Measurements from ENCODE around the gene PLA2G6. TPM values are rescaled to one million over a fixed set of nuclear protein-coding genes. Genes with fewer than 3 reads are reported as not detected.

The PLA2G6 gene
- total and polyA plus RNA-seq, 9 of the 15 experiments (the other 6 are each of a cell fraction or from before 2014, with no cell fraction given): 0.11 to 12.2 (median 9.7) TPM

DNA sequence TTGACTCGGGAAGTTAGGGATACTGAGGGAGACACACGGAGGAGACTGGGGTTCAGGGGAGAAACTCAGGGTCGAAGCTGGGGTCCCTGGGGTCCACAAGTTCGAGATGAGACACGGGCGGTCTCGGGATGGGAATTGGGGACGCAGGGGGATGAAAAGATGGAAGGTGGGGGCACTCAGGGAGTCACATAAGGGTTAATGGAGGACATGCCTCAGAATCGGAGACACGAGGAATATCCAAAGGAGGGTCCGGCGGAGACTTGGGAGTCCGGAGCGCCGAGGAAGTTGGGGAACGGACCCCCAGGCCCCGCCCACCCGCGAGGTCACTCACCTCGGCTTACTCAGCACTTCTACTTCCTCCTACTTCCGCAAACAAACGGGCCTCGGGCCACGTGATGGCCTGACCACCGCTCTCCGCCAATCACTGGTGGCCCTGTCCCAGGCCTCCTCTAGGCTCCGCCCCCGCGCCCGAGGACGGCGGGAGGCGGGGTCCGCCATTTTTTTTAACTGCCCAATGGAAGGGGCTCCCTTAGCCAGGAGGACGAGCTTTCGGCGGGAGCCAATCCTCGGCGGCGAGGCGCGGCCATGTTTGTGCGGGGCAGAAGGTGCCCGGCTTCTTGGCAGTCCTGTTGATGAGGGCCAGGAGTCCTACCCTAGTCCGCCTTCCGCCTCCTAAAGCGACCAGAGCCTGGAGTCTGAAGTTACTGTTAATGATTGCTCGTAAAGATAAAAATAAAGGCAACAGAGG lies at the start of gene PLA2G6 (continued):
- TF ChIP-seq, protein P1, sequence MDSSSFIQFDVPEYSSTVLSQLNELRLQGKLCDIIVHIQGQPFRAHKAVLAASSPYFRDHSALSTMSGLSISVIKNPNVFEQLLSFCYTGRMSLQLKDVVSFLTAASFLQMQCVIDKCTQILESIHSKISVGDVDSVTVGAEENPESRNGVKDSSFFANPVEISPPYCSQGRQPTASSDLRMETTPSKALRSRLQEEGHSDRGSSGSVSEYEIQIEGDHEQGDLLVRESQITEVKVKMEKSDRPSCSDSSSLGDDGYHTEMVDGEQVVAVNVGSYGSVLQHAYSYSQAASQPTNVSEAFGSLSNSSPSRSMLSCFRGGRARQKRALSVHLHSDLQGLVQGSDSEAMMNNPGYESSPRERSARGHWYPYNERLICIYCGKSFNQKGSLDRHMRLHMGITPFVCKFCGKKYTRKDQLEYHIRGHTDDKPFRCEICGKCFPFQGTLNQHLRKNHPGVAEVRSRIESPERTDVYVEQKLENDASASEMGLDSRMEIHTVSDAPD (CRISPR knock-in tag; IDR thresholded peaks at IDR 0.05): no peak
- TF ChIP-seq, protein P2, sequence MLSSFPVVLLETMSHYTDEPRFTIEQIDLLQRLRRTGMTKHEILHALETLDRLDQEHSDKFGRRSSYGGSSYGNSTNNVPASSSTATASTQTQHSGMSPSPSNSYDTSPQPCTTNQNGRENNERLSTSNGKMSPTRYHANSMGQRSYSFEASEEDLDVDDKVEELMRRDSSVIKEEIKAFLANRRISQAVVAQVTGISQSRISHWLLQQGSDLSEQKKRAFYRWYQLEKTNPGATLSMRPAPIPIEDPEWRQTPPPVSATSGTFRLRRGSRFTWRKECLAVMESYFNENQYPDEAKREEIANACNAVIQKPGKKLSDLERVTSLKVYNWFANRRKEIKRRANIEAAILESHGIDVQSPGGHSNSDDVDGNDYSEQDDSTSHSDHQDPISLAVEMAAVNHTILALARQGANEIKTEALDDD (IDR thresholded peaks at IDR 0.05): no peak
- no peak for TF ChIP-seq TCFL5 (CRISPR knock-in tag; conservative IDR thresholded peaks at IDR 0.05)
- no peak for TF ChIP-seq FOXJ2 (tag; IDR thresholded peaks at IDR 0.05)
- TF ChIP-seq ZNF140 (CRISPR knock-in tag; IDR thresholded peaks at IDR 0.05): no peak
- TF ChIP-seq, protein P3, sequence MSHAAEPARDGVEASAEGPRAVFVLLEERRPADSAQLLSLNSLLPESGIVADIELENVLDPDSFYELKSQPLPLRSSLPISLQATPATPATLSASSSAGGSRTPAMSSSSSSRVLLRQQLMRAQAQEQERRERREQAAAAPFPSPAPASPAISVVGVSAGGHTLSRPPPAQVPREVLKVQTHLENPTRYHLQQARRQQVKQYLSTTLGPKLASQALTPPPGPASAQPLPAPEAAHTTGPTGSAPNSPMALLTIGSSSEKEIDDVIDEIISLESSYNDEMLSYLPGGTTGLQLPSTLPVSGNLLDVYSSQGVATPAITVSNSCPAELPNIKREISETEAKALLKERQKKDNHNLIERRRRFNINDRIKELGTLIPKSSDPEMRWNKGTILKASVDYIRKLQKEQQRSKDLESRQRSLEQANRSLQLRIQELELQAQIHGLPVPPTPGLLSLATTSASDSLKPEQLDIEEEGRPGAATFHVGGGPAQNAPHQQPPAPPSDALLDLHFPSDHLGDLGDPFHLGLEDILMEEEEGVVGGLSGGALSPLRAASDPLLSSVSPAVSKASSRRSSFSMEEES (CRISPR knock-in tag; IDR thresholded peaks at IDR 0.05): peak; percentile 23; the same call in 1 of the 2 replicates
- TF ChIP-seq, protein P4, sequence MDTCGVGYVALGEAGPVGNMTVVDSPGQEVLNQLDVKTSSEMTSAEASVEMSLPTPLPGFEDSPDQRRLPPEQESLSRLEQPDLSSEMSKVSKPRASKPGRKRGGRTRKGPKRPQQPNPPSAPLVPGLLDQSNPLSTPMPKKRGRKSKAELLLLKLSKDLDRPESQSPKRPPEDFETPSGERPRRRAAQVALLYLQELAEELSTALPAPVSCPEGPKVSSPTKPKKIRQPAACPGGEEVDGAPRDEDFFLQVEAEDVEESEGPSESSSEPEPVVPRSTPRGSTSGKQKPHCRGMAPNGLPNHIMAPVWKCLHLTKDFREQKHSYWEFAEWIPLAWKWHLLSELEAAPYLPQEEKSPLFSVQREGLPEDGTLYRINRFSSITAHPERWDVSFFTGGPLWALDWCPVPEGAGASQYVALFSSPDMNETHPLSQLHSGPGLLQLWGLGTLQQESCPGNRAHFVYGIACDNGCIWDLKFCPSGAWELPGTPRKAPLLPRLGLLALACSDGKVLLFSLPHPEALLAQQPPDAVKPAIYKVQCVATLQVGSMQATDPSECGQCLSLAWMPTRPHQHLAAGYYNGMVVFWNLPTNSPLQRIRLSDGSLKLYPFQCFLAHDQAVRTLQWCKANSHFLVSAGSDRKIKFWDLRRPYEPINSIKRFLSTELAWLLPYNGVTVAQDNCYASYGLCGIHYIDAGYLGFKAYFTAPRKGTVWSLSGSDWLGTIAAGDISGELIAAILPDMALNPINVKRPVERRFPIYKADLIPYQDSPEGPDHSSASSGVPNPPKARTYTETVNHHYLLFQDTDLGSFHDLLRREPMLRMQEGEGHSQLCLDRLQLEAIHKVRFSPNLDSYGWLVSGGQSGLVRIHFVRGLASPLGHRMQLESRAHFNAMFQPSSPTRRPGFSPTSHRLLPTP (IDR thresholded peaks at IDR 0.05; ENCODE audit: borderline replicate concordance, extremely low read depth, insufficient read length): no peak
- no peak for TF ChIP-seq JUNB (CRISPR knock-in tag; conservative IDR thresholded peaks at IDR 0.05)
- TF ChIP-seq, protein P5, sequence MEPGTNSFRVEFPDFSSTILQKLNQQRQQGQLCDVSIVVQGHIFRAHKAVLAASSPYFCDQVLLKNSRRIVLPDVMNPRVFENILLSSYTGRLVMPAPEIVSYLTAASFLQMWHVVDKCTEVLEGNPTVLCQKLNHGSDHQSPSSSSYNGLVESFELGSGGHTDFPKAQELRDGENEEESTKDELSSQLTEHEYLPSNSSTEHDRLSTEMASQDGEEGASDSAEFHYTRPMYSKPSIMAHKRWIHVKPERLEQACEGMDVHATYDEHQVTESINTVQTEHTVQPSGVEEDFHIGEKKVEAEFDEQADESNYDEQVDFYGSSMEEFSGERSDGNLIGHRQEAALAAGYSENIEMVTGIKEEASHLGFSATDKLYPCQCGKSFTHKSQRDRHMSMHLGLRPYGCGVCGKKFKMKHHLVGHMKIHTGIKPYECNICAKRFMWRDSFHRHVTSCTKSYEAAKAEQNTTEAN (CRISPR knock-in tag; IDR thresholded peaks at IDR 0.05): no peak
- no peak for TF ChIP-seq HNRNPH1 (optimal IDR thresholded peaks at IDR 0.05; ENCODE audit: low read depth, low read length)
- TF ChIP-seq ZNF57 (CRISPR knock-in tag; IDR thresholded peaks at IDR 0.05): no peak
- no peak for TF ChIP-seq EP300 (IDR thresholded peaks at IDR 0.05; ENCODE audit: low read length)
- TF ChIP-seq SNIP1 (IDR thresholded peaks at IDR 0.05; ENCODE audit: low read depth): no peak
- no peak for TF ChIP-seq ZNF146 (CRISPR knock-in tag; IDR thresholded peaks at IDR 0.05; ENCODE audit: unreplicated experiment)
- no peak for TF ChIP-seq RBM39 (optimal IDR thresholded peaks at IDR 0.05; ENCODE audit: low read depth, low read length)
- TF ChIP-seq ZNF165 (CRISPR knock-in tag; IDR thresholded peaks at IDR 0.05; ENCODE audit: borderline replicate concordance): no peak
- no peak for TF ChIP-seq MED1 (CRISPR knock-in tag; IDR thresholded peaks at IDR 0.05; ENCODE audit: borderline replicate concordance)
- no peak for TF ChIP-seq MECOM (CRISPR knock-in tag; IDR thresholded peaks at IDR 0.05)
- no peak for TF ChIP-seq RBBP5 (IDR thresholded peaks at IDR 0.05; ENCODE audit: borderline replicate concordance, insufficient read depth, low read length, poor library complexity, severe bottlenecking)
- TF ChIP-seq MTA3 (IDR thresholded peaks at IDR 0.05; ENCODE audit: borderline replicate concordance): no peak

Data from K562 (cell line).